H54 (cell line): ENCODE data around the gene IL15.
"Not testable (repeated sequence)": the region's sequence is repeated elsewhere in the genome, so short reads cannot be mapped to it uniquely, and the experiment has no call there.

Experiments
- DNase-seq: peaks from one replicate; pipeline ENCODE4 v3.0.0; 2011; ENCODE audit warnings: low spot score, mixed read lengths; ENCODE audit not compliant: insufficient read length
- FAIRE-seq: peaks from 3 replicates; lab custom pipeline; 2011; peaks lifted over from hg19 to GRCh38; lab: Jason Lieb, UNC
- POLR2A ChIP-seq: IDR thresholded peaks from 2 replicates; pipeline ENCODE4 v1.6.1; 2011; ENCODE audit warnings: low read depth, mild to moderate bottlenecking, low read length

IL15 gene

GRCh38 chr4:141636082-141636770, at the start of gene IL15:
Gene IL15, plus strand, starts transcription at chr4:141636583. Its CDS starts 82,882 bp downstream, at chr4:141719465.
- TF ChIP-seq POLR2A, result no peak
- FAIRE-seq (no peak), DNase-seq (peak; percentile 41)

- DNase-seq, result no peak
- no peak for TF ChIP-seq POLR2A
- no peak for FAIRE-seq
Observed at GRCh38 chr4:141587897-141588296, 48.5 kb upstream of the IL15 start.

- FAIRE-seq (no peak), DNase-seq (no peak)
- TF ChIP-seq POLR2A, result no peak
Observed at GRCh38 chr4:141595531-141595930, 40.9 kb upstream of the IL15 start.

GRCh38 chr4:141599853-141600252, 36.5 kb upstream of the IL15 start:
- no peak for FAIRE-seq
- no peak for TF ChIP-seq POLR2A
- DNase-seq, result no peak

GRCh38 chr4:141604683-141605082, 31.7 kb upstream of the IL15 start:
- DNase-seq, result not testable (repeated sequence)

GRCh38 chr4:141605425-141605856, 30.9 kb upstream of the IL15 start:
- DNase-seq (no peak), FAIRE-seq (no peak)
- TF ChIP-seq POLR2A, result no peak

More at GRCh38 chr4:141604683-141605082, 31.7 kb upstream of the IL15 start:
- not testable (repeated sequence) for FAIRE-seq

- TF ChIP-seq POLR2A, result no peak
- FAIRE-seq, result no peak
- DNase-seq, result no peak
Observed at GRCh38 chr4:141609243-141609642, 27.1 kb upstream of the IL15 start.

GRCh38 chr4:141610365-141610764, 26.0 kb upstream of the IL15 start:
- TF ChIP-seq POLR2A, result no peak
- FAIRE-seq, result no peak
- no peak for DNase-seq

- FAIRE-seq, result no peak
- no peak for DNase-seq
- no peak for TF ChIP-seq POLR2A
Observed at GRCh38 chr4:141614878-141615586, 21.4 kb upstream of the IL15 start.

GRCh38 chr4:141615587-141615918, 20.8 kb upstream of the IL15 start:
- FAIRE-seq, result not testable (repeated sequence)

GRCh38 chr4:141620715-141621114, 15.7 kb upstream of the IL15 start:
- TF ChIP-seq POLR2A, result no peak
- FAIRE-seq (no peak), DNase-seq (no peak)

More at GRCh38 chr4:141615587-141615918, 20.8 kb upstream of the IL15 start:
- DNase-seq, result not testable (repeated sequence)

- no peak for FAIRE-seq
Observed at GRCh38 chr4:141625023-141625422, 11.4 kb upstream of the IL15 start.

GRCh38 chr4:141630854-141631253, 5.5 kb upstream of the IL15 start:
- FAIRE-seq (no peak), DNase-seq (no peak)
- TF ChIP-seq POLR2A, result no peak

More at GRCh38 chr4:141625023-141625422, 11.4 kb upstream of the IL15 start:
- no peak for TF ChIP-seq POLR2A
- no peak for DNase-seq

GRCh38 chr4:141635736-141636081, 674 bp upstream of the IL15 start:
- no peak for FAIRE-seq

More at GRCh38 chr4:141635736-141636081, 674 bp upstream of the IL15 start:
- no peak for DNase-seq
- TF ChIP-seq POLR2A, result no peak
